ENCODE results near the gene CCDC88C. TPM values are rescaled to one million over a fixed set of nuclear protein-coding genes. Genes with fewer than 3 reads are reported as not detected.
A peak's percentile ranks its signal among the peaks of the same experiment; 100 is the strongest.

CCDC88C gene
- total RNA-seq, 2 experiments from 2014 or later = 151 to 214 TPM

GRCh38 chr14:91326514-91327249 lies 90.9 kb downstream of the CCDC88C start:
- peak overlapping the region; percentile 22 for H3K27ac Mint-ChIP-seq
- H3K4me3 Mint-ChIP-seq = no peak overlapping the region
- ATAC-seq (no peak), DNase-seq (no peak)
- no peaks in the 10 kb centered on the region for H3K27me3 Mint-ChIP-seq
- CTCF ChIA-PET = interaction anchor here (0.9 to 7.9 kb wide), 3 partner anchors 9 to 25 kb away, joined by 3 to 73 read pairs (median 5); no protein-coding TSS in a partner anchor
- H3K4me1 Mint-ChIP-seq = peaks cover 76% of the 10 kb centered on the region
- peaks cover 35% of the 10 kb centered on the region for H3K36me3 Mint-ChIP-seq
- no peaks in the 10 kb centered on the region for H3K9me3 Mint-ChIP-seq (ENCODE audit: low read depth)

- CTCF ChIA-PET = interaction anchor here (0.5 to 9.2 kb wide), 15 partner anchors 9 to 697 kb away, joined by 3 to 175 read pairs (median 15); partner anchors contain the start of gene CCDC88C
- no peaks in the 10 kb centered on the region for H3K27me3 Mint-ChIP-seq
Observed at GRCh38 chr14:91324606-91325575, 92.7 kb downstream of the CCDC88C start.

GRCh38 chr14:91323671-91324605 lies 93.7 kb downstream of the CCDC88C start:
- DNase-seq (peak; percentile 95), ATAC-seq (peak; percentile 84)
- CTCF ChIA-PET = interaction anchor here (0.5 to 9.2 kb wide), 29 partner anchors 8 to 102 kb away, joined by 3 to 175 read pairs (median 5); partner anchors contain the start of gene CCDC88C
- Mint-ChIP-seq H3K27ac (peak overlapping the region; percentile 97), H3K27me3 (no peaks in the 10 kb centered on the region), H3K4me1 (peaks cover 65% of the 10 kb centered on the region), H3K4me3 (peak overlapping the region; percentile 72), H3K36me3 (peaks cover 47% of the 10 kb centered on the region), H3K9me3 (ENCODE audit: low read depth) (no peaks in the 10 kb centered on the region)

More at GRCh38 chr14:91324606-91325575, 92.7 kb downstream of the CCDC88C start:
- no peaks in the 10 kb centered on the region for H3K9me3 Mint-ChIP-seq (ENCODE audit: low read depth)
- H3K27ac Mint-ChIP-seq = peak overlapping the region; percentile 97
- H3K4me3 Mint-ChIP-seq = no peak overlapping the region
- peaks cover 62% of the 10 kb centered on the region for H3K4me1 Mint-ChIP-seq
- DNase-seq = no peak
- no peak for ATAC-seq
- peaks cover 40% of the 10 kb centered on the region for H3K36me3 Mint-ChIP-seq

DNA sequence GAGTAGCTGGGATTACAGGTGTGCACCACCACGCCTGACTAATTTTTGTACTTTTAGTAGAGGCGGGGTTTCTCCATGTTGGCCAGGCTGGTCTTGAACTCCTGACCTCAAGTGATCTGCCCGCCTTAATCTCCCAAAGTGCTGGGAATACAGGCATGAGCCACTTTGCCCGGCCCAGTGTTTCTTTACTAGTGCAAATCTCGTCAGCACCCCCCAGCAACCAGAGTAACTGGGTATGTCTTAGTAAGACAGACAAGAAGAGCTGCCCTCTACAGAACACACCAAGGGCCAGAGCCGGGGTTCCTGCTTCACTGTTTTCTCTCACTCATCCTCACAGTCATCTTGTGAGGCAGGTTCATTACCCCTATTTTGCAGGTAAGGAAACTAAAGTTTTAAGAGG lies 94.6 kb downstream of the CCDC88C start:
- Mint-ChIP-seq H3K4me3 (no peak overlapping the region), H3K27me3 (no peaks in the 10 kb centered on the region), H3K27ac (peak overlapping the region; percentile 97), H3K4me1 (peaks cover 72% of the 10 kb centered on the region), H3K9me3 (ENCODE audit: low read depth) (no peaks in the 10 kb centered on the region), H3K36me3 (peaks cover 54% of the 10 kb centered on the region)
- no peak for DNase-seq
- CTCF ChIA-PET = interaction anchor here (0.5 to 9.2 kb wide), 27 partner anchors 8 to 103 kb away, joined by 3 to 175 read pairs (median 5); partner anchors contain the start of gene CCDC88C
- ATAC-seq = no peak

GRCh38 chr14:91322623-91323022 lies 95.0 kb downstream of the CCDC88C start:
- CTCF ChIA-PET = interaction anchor here (0.8 to 9.2 kb wide), 10 partner anchors 9 to 103 kb away, joined by 3 to 175 read pairs (median 22); partner anchors contain the start of gene CCDC88C
- Mint-ChIP-seq H3K27me3 (no peaks in the 10 kb centered on the region), H3K36me3 (peaks cover 58% of the 10 kb centered on the region), H3K4me1 (peaks cover 72% of the 10 kb centered on the region), H3K9me3 (ENCODE audit: low read depth) (no peaks in the 10 kb centered on the region), H3K27ac (no peak overlapping the region), H3K4me3 (no peak overlapping the region)
- DNase-seq (no peak), ATAC-seq (no peak)

DNA sequence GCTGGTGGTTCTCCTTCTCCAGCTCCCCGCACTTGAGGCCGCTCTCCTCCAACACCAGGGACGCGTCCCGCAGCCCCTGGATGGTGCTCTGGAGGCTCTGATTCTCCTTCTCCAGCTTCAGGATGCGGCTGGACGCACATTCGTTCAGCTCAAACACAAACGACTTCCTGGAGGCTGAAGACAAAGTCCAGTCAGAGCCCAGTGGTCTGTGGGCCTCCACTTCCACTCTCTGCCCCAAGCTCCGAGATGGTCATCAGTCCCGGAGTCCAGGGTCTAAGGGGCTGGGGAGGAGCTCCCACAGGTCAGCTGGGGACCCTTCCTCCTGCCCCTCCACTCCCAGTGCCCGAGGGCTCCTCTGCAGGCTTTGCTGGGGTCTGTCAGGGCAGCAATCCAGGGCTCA lies 96.5 kb downstream of the CCDC88C start:
- CTCF ChIA-PET = interaction anchor here (5.8 to 9.2 kb wide), 3 partner anchors 31 to 94 kb away, joined by 46 to 175 read pairs (median 73); partner anchors contain the start of gene CCDC88C

GRCh38 chr14:91320266-91320665 lies 97.4 kb downstream of the CCDC88C start:
- Mint-ChIP-seq H3K27ac (peak overlapping the region; percentile 54), H3K36me3 (peaks cover 73% of the 10 kb centered on the region), H3K4me3 (no peak overlapping the region), H3K4me1 (peaks cover 75% of the 10 kb centered on the region), H3K27me3 (no peaks in the 10 kb centered on the region), H3K9me3 (ENCODE audit: low read depth) (no peaks in the 10 kb centered on the region)
- DNase-seq (no peak), ATAC-seq (no peak)
- CTCF ChIA-PET = interaction anchor here (5.8 to 9.2 kb wide), 3 partner anchors 32 to 95 kb away, joined by 46 to 175 read pairs (median 73); partner anchors contain the start of gene CCDC88C

More for the DNA sequence above, 96.5 kb downstream of the CCDC88C start:
- no peak for DNase-seq
- Mint-ChIP-seq H3K4me1 (peaks cover 74% of the 10 kb centered on the region), H3K27ac (no peak overlapping the region), H3K27me3 (no peaks in the 10 kb centered on the region), H3K36me3 (peaks cover 68% of the 10 kb centered on the region), H3K4me3 (no peak overlapping the region), H3K9me3 (ENCODE audit: low read depth) (no peaks in the 10 kb centered on the region)
- no peak for ATAC-seq

GRCh38 chr14:91318911-91319310 lies 98.7 kb downstream of the CCDC88C start:
- peaks cover 77% of the 10 kb centered on the region for H3K36me3 Mint-ChIP-seq
- H3K4me1 Mint-ChIP-seq = peaks cover 75% of the 10 kb centered on the region
- H3K27ac Mint-ChIP-seq = peak overlapping the region; percentile 63
- ATAC-seq (no peak), DNase-seq (no peak)
- no peaks in the 10 kb centered on the region for H3K9me3 Mint-ChIP-seq (ENCODE audit: low read depth)
- CTCF ChIA-PET = interaction anchor here (0.8 to 9.2 kb wide), 7 partner anchors 31 to 96 kb away, joined by 3 to 175 read pairs (median 14); partner anchors contain the start of gene CCDC88C
- H3K4me3 Mint-ChIP-seq = no peak overlapping the region
- no peaks in the 10 kb centered on the region for H3K27me3 Mint-ChIP-seq

DNA sequence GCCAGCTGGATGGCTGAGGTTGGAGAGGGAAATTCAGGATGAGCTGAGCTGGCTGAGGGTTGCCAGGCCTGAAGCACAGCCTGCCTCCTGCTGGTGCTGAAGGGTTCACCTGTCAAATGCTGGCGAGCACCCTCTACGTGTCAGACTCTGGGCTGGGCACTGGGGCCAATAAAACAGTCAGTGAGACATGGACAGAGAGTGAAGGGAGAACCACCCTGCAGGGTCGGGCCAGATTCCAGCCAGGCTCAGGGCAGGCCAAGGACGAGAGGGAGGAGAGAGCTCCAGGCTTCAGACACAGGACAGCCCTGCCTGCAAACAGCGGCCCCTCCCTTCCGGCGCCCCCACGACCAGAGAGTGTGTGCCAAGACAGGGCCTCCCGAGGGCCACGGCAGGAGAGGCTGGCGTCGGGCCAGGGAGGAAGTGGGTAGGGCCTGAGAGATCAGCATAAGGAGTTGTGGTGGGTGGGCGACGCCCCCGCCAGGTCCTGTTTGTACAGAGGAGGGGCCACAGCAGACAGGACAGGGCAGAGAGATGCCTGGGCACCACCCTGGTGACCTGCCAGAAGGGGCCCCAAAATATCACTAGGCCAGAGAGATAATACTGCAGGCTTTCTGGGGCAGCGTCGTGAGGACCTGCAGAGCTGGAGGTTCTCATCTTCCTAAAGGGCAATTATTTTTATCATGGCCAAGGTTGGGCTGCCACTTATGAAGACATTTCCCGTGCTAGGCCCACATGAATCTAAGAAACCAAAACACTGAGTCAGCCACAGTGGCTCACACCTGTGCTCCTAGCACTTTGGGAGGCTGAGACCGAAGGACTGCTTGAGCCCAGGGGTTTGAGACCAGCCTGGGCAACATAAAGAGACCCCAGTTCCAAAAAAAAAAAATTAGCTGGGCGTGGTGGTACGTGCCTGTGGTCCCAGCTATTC lies 100.0 kb downstream of the CCDC88C start:
- H3K27ac Mint-ChIP-seq = peak overlapping the region; percentile 96
- H3K4me3 Mint-ChIP-seq = peak overlapping the region; percentile 51
- ATAC-seq (peak; percentile 60), DNase-seq (peak; percentile 91)
- CTCF ChIA-PET = interaction anchor here (0.7 to 9.2 kb wide), 17 partner anchors 8 to 106 kb away, joined by 3 to 175 read pairs (median 4); partner anchors contain the start of genes CCDC88C and GPR68
- no peaks in the 10 kb centered on the region for H3K27me3 Mint-ChIP-seq
- H3K36me3 Mint-ChIP-seq = peaks cover 81% of the 10 kb centered on the region
- peaks cover 78% of the 10 kb centered on the region for H3K4me1 Mint-ChIP-seq
- H3K9me3 Mint-ChIP-seq (ENCODE audit: low read depth) = no peaks in the 10 kb centered on the region

GRCh38 chr14:91316761-91317160 lies 100.9 kb downstream of the CCDC88C start:
- CTCF ChIA-PET = interaction anchor here (0.7 to 9.2 kb wide), 13 partner anchors 9 to 106 kb away, joined by 3 to 175 read pairs (median 4); partner anchors contain the start of genes CCDC88C and GPR68
- Mint-ChIP-seq H3K27me3 (no peaks in the 10 kb centered on the region), H3K27ac (peak overlapping the region; percentile 96), H3K36me3 (peaks cover 75% of the 10 kb centered on the region), H3K9me3 (ENCODE audit: low read depth) (no peaks in the 10 kb centered on the region), H3K4me3 (peak overlapping the region; percentile 51), H3K4me1 (peaks cover 78% of the 10 kb centered on the region)
- no peak for DNase-seq
- ATAC-seq = no peak

DNA sequence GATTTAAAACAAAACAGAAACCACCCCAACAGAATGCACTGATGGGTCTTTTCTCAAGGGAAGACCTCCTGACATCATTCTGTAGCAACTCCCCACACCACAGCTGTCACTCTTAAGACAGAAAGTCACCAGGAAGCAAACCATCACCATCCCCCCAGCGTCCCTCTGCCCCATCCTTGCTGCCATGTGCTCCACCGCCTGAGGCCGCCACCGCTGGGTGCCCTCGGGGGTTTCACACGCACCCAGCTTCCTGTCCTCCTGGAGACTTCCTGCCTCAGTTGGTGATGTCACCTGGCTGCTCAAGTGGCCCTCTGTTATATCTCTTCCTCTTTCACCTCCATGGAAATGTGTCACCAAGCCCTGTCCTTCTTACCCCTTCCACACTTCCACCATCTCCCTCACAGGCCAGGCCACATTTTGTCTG lies 101.8 kb downstream of the CCDC88C start:
- peak overlapping the region; percentile 69 for H3K4me3 Mint-ChIP-seq
- no peaks in the 10 kb centered on the region for H3K9me3 Mint-ChIP-seq (ENCODE audit: low read depth)
- H3K36me3 Mint-ChIP-seq = peaks cover 78% of the 10 kb centered on the region
- H3K27me3 Mint-ChIP-seq = no peaks in the 10 kb centered on the region
- peak overlapping the region; percentile 96 for H3K27ac Mint-ChIP-seq
- CTCF ChIA-PET = interaction anchor here (0.8 to 3.4 kb wide), 11 partner anchors 9 to 111 kb away, joined by 3 to 16 read pairs (median 4); partner anchors contain the start of gene CCDC88C
- H3K4me1 Mint-ChIP-seq = peaks cover 84% of the 10 kb centered on the region
- DNase-seq (peak; percentile 97), ATAC-seq (peak; percentile 79)

Measured in activated CD8-positive, alpha-beta memory T cell treated with anti-CD3 and anti-CD28 coated beads, Interleukin-2, amount 10 ng/mL, durations not matched to agents 7 days and 5 days (primary cell).